NCI-H1930 (cell line): Measurements from ENCODE around the gene TRERF1.
"Not testable (repeated sequence)": the region's sequence is repeated elsewhere in the genome, so short reads cannot be mapped to it uniquely, and the experiment has no call there.

ENCODE experiments used
- DNase-seq, 2 experiments: peaks; one replicate each; lab custom pipeline; 2025; lab: John Stamatoyannopoulos, UW

The TRERF1 gene

DNA sequence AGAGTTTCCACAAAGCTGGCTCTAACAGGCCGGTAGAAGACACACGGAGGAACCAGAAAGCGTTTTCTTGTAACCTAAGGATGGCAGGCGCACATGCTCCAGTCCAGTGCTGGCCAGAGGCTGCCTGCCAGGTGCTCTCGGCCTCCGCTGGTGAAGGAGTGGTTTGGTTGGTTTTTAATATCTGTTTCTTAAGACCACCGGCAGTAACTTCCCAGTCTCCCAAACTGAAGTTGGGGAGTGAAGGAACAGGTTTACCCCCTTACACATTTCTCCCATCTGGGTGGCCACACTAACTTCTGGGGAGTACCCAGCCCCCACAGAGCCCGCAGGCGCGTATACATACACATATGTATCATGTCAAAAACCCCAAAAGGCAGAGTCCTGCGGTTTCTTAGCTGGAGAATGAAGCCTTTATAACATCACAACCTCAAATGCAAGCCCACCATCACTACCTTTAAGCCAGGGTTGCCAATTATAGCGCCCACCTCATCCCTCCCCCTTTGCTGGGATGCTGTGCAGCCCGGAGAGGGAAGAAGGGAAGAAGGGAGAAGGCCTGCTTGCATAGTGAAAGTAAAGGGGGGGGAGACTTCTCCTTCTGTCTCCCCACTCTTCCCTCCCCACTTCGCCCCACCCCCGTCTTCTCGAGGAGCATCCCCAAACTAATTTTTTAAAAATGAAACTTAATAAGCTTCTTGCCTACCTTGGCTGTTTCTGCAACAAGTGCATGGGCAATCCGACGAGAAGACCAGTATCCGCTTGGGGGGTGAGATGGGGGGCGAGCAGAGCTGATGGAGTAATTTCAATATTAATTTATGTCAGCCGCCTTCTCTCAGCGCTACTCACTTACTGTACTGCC, 1.0 kb downstream of the TRERF1 start:
- DNase-seq = no peak

DNA sequence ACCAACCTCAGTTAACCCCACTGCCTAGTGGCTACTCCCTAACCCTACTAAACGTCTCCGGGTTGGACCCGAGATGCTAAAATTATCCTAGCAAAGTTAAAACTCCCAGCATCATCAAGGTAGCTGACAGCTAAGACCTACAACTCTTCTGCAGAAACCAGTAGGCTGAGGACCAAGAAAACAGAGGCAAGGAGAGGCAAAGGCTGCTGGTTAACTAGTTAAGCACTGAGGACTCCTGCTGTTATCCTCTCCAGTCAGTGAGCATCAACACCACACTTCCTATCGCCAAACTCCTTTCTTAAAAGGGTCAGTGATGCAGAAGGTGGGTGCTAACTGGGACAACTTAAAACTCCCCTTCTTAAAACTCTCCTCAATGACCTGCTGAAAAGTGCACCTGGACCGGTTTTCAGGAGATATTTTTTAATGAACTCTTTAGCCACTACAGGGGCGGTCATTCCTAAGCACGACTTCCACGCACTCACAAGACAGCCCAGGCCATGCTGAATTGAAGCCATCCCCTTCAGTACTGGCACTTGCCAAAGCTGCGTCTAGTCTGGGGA, 1.7 kb downstream of the TRERF1 start:
- DNase-seq = no peak

DNA sequence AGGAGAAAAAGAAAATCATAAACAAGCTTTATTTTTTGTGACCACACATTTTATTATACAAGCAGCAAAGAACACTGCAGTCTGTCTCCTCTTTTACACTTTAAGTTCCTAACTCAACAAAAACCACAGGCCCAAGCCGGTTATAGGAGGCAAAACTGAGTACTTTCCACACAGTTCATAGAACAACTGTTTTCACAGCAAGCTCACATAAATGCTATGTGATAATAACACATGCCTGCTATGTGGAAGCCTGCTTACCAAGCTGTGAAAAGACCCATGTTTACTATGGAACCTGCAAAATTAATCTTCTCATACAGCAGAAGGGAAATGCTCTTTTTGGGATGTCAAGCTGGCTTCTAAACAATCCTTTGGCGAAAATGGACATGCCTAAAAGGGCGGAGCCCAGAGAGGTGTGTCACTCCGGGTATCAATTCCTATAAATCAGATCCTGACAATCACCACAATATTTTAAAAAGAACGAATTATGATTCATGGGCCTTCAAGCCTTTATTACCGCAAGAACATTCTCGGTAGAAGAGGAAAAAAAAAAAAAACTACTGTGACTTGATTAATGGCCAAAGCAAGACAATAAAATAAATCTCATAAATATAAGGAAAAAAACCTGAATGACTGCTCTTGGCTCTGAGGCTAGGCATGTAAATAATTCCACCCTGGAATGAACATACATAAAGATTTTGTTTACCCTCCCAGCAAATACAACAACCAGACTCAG, 2.6 kb downstream of the TRERF1 start:
- no peak for DNase-seq

DNA sequence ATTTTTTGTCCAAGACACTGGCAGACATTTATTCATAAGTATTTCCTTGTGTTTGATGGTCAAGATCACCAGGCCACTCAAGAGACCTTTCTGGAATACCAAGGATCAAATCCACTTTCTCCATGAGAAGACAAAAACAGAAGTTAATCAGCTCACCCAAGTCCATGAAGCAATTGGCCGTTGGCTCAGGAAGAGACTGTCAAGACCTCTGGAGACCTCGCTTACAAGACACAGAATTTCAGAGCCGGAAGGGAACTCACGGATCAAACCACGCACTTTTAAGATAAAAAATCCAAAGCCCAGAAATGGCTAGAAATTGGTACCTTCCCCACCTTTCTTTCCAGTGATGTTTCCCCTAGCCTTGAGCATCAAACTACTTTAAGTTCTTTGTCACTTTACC, 3.3 kb downstream of the TRERF1 start:
- no peak for DNase-seq

DNA sequence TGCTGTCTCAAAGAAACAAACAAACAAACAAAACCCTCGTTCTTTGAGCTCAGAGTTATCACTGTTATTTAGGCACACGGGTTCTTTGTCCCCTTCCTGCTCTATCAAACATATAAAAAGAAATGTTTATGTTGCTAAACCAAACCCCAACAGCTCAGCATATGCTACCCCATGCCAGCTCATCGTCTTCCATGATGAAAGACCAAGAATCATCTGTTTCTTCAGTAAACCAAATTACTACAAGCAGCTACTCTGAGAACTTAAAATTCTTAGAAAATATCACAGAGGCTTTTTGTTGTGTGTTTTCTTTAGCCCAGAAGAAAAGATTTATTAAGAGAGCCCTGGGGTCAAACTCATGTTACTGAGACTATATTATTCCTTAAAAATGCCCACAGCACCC, 4.7 kb downstream of the TRERF1 start:
- DNase-seq = no peak

DNA sequence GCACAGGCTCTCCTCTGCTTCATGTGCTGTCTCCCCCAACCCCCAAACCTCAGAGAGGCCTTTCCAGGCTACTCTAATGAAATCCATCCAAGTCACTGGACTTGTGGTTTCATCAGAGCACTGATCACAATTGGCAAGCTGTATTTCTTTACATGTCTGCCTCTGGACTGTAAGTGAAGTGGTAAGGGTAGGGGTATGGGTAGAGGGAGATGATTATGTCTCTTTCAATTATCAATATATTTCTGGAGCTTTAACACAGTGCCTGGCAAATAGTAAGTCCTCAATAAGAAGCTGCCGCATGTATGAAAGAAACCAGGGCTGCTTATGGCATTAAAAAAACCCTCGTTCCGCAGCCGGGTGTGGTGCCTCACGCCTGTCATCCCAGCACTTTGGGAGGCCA, 5.4 kb downstream of the TRERF1 start:
- no peak for DNase-seq

DNA sequence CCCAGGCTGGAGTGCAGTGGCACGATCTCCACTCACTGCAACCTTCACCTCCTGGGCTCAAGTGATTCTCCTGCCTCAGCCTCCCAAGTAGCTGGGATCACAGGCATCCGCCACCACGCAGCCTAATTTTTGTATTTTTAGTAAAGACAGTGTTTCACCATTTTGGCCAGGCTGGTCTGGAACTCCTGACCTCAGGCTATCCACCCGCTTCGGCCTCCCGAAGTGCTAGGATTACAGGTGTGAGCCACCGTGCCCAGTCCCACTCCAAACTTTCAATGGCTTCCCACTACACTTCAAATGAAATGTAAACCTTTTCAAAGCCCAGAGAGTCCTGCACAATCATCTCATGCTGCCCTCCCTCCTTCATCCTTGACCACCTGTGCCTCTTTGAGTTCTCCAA, 5.8 kb downstream of the TRERF1 start:
- not testable (repeated sequence) for DNase-seq

DNA sequence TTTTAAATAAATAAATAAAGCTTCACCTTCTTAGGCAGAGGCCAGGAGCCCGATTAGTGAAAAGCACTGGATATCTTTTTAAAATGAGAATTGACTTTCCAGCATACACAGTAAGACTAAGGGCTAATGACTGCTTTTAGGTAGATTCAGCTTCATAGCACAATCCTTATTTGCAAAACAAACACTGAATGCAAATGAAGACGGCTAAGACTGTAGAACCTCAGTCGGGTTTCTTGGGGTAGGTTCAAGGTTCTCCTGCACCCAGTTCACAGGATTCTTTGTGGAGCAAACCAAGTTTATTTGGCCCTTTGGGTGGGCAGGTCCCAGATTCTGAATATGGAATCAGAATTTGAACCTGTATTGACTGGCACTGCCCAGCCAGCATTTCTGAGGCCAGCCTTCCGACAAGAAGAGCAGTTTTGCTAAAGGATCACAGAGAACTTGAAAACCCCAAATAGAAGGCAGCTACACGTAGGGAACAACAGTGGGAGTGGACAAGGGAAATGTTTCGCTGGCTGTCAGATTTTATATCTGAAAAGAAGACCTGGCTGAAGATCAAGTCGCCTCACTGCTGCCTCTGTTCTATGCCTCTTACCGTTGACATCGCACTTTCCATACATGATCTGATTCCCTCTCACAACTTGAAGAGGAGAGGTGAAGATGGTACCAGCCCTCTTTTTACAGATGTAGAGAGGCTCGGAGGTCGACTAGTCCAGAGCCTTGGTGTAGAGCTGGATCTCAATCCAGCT, 8.2 kb downstream of the TRERF1 start:
- DNase-seq = no peak

DNA sequence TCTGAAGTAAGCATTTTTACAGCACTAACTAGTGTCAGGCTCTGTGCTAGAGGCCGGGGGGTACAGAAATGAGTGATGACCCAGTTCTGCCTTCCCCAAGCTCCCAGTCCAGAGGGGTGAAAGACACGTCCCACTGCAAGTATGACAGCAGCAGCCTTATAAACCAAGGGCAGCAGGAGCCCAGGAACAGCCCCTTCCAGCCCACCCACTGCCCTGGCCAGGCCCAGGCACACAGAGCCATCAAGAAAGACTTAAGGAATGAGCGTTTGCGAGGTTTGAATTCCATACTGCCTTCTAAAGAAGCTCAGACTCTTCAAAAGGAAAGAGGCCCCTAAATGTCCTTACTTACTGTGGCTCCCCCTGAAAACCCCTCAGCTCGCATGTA, 10.0 kb downstream of the TRERF1 start:
- DNase-seq = no peak

DNA sequence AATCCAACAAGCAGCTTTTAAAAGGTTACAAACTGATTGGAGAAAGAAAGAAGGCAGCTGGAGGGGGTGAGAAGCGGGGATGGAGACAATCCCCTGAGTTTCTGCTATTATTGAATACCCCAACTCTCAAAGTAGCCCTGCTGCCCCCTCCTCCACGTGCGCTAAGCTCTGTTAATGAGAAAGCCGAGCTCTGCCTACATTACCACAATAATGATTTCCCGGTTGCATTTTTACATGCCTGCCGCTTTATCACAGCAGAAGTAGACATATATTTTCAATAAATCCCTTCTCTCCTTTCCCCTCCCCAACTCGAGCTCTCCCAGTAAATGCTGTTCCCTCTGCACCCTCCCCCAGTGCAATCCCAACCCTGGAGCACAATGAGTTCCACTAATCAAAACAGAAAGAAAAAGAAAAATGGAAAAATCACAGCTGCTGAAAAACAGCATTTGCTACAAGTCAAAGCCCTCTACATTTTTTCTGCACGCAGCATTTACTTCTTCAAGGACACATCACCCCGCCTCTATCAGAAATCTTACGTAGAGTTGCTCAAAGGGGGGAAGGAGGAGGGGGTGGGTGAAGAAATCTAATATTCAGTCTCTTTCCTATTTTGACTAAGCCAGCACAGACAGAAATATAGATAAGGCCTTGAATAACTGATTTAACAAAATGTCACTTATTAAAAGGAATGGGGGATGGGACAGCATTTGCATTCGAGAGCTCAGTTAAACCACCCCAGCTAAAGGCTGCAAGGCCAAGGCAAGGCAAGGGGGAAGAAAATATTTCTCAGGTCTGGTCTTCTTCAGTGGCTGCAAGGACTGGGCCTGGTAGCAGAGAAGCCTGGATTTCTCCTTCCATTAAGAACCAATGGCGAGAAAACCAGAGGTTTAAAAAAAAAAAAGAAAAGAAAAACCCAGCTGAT, 10.7 kb downstream of the TRERF1 start:
- DNase-seq = no peak

DNA sequence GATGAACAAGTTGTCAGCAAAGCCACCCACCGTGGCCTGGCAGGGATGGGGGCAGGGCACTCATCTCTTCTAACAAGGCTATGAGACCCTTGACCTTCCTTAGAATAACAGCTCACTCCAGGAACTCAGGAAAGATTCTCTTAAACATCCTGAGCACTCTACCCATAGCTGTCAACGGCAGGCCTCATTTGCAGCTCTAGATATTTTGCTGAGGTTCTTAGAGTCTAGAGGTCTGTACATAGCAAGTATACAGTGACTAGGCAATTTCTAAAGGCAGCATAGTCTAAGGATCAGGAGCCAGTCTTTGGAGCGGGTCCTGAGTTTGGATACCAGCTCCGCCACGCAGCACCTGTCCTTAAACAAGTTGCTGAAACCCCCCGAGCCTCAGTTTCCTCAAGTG, 11.7 kb downstream of the TRERF1 start:
- DNase-seq = no peak

DNA sequence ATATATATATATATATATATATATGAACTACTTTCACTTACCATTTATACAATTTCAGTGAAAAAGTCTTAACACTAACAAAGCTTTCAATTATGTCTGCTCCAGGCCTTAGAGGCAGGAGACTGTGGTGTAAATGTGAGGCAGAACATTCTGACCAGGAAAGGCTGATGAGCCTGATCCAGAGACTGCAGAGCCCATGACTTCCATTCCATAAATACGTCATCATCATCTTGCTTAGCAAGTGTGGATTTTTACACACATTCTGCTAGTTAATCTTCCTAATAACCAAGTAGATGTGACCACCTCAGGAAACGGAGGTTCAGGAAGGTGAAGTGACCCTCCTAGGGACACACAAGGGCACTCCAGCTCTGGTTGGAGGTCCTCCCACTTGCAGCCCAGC, 14.9 kb downstream of the TRERF1 start:
- DNase-seq = no peak

DNA sequence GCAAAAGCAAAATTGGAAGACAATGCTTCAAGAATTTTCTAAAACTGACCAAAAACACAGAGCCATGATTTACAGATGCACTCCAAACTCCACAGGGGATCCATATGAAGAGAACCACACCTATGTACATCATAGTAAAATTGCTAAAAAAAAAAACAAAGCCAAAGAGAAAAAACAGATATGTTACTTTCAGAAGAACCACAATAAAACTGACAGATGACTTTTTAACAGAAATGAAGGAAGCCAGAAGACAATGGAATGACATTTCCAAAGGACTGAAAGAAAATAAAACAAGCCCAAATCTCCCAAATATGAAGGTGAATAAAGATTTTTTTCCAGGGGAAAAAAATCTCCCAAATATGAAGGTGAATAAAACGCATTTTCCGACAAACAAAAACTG, 17.5 kb downstream of the TRERF1 start:
- DNase-seq = no peak

DNA sequence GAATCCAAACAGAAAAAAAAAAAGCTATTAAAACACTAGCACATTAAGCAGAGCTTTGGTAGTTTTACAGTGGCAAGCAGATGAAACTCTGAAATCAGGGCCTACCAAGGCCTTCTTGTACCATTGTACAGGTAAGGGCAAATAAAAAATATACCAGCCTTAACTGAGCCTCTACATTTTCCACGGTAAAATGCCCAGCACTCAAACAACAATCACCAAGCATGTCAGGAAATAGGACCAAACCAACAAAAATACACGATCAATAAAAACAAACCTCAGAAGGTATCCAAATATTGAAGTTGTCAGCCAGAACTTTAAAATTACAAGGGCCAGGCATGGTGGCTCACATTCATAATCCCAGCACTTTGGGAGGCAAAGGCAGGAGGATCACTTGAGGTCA, 18.3 kb downstream of the TRERF1 start:
- DNase-seq = no peak

DNA sequence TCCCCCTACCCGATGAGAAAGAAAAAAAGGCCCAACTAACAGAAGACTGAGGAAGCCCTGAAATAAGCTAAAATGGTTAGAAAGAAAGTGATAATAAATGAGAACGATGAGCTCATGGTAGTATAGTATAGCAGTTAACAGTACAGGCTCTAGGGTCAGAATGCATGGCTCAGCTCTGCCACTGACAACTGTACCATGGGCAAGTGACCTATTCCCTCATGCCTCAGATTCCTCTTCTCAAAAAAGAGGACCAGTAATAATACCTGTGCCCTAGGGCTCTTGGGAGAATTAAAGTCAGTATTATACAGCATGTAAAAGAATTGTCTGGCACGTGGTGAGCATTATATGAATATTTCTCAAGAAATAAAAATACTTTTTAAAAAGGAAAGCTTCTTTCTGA, 19.8 kb downstream of the TRERF1 start:
- DNase-seq = no peak

DNA sequence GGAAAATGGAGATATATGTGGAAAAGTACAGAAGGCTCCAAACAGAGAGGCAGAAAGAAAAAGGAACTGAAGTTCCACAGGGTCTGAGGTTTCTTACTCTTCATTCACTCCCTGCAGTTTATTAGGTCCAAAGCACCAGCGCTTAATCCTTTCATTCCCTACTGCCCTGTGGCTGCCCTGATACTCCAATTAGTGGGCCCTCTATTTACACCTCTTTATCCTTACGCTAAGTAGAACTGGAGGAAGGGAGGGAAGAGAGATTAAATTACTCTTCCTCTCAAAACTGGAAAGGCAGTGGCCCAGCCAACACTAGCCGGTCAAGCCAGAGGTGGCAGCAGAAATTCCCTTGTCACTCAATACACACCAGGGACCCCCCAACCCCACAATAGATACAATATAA, 20.4 kb downstream of the TRERF1 start:
- no peak for DNase-seq

DNA sequence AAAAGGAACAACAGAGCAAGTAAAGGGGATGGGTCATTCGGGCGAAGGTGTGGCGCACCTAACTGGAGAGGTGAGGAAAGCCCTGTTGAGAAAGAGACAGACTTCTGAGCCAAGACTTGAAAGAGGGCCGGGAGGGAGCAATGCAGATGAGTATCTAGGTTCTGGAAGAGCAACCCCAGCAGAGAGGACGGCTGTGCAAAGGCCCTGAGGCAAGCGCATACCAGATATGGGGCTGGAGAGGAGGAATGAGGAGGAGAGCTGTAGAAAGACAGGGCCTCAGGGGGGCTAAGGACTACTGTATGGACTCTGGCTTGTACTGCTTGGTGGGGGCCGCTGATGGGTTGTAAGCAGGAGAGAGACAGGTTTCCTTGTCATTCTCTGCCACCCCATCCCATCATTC, 21.9 kb downstream of the TRERF1 start:
- DNase-seq = no peak

DNA sequence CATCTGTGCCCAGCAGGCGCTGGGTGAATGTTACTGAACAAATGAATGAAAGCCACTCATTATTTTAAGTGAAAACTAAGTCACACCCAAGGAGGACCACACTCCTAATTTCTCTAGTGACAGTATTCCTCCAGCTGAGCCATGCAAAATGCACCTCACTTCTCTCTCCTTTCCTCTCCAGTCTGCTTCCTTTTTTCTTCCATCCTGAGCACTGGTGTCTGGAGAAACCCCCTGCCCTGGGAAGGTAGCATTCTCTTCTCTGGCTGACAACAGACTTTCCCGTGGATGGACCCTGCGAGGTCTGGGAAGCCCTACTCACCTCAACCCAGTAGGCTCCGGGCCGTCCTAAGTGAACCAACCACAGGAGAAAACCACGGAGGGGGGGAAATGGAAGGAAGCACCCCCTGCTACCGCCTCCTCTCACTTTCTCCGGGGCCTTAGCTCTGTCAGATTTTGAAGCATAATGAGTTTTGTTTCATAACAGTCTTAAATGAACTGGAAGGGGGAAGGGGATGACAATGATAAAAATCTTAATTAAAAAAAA, 22.6 kb downstream of the TRERF1 start:
- DNase-seq = no peak

DNA sequence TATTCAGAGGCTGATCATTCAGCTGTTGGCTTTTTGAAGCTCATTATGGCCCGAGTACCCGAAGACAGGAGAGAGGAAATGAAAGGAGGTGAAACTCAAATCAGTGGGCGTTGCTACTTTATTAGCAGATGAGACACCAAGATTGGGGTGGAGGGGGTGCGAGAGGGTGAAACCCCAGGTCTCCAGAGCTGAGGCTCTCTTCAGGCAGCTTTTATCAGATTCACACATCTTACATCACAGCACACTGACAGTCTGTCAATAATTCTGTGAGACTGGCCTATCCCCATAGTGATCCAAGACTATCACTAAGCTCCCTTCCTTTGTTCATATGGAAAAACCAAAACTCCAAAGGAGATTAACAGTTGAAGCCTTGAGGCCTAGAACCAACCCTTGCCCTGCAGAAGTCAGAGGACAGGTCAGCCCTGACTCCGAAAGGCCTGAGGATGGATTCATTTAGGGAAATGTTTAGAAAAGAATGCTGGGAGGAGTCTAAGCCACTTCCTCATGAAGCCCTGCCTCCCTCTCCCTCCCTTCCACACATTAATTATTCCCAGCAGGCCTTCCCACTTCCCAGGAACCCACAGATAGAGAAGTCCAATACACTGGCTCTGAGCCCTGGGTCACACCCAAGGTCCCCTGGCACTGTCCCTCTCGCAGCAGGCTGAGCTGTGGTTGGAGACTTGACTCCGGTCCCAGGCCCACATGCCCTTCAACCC, 23.2 kb downstream of the TRERF1 start:
- DNase-seq = no peak

DNA sequence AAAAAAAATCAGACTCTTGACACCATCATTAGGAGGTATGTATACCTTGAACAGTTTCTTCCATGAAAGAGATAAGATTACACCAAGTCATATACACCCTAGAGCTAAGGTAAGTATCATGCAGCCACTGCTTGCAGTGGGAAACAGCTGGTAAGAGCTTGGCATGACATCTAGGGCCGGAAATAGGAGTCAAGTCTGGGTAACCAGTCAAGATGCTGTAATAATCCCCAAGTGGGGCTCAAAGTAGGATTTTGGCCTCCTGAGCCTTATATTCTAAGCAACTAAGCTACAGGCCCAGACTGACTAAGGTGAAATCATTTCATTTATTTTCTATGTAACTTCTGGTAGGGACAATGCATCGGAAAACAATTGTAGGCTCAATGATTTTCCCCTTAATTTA, 23.9 kb downstream of the TRERF1 start:
- no peak for DNase-seq

DNA sequence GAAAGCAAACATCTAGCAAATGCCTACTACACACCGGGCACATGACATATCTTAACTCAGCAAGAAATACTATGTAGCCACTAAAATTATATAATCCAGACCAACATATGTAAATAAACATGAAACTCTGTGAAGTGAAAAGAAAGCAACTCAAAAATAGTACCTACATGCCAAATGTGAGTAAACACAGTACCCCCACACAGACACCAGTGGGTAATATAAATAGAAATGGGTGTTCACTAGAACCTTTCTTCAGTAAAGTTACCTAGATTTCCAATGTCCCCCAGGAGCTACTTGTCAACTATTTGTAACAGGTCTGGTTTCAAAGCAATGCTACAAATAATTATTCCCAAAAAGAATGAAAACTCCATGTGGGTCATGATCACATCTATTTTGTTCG, 25.5 kb downstream of the TRERF1 start:
- no peak for DNase-seq
